ENCODE results near the gene KCNMB2. TPM values are rescaled to one million over a fixed set of nuclear protein-coding genes. Genes with fewer than 3 reads are reported as not detected.

KCNMB2 gene
- total RNA-seq, 2 donors from 2014 or later, result not detected

- Histone ChIP-seq H3K27me3 (ENCODE audit: control insufficient read depth, insufficient read depth, low read length, poor library complexity, severe bottlenecking) (no peaks in the 10 kb centered on the region), H3K27ac (ENCODE audit: low read depth, low read length) (no peak overlapping the region), H3K9me3 (ENCODE audit: control insufficient read depth, low read length) (no peaks in the 10 kb centered on the region), H3K4me3 (ENCODE audit: low read length) (no peak overlapping the region), H3K4me1 (ENCODE audit: control insufficient read depth, insufficient read depth, low read length) (peaks cover 7% of the 10 kb centered on the region), H3K36me3 (ENCODE audit: control insufficient read depth, insufficient read depth, low read length) (no peaks in the 10 kb centered on the region), H3K9ac (ENCODE audit: extremely low read depth, low read length, poor library complexity, severe bottlenecking) (no peak overlapping the region)
- Mint-ChIP-seq H3K36me3 (ENCODE audit: low read depth) (no peaks in the 10 kb centered on the region), H3K27me3 (ENCODE audit: insufficient read depth) (no peaks in the 10 kb centered on the region), H3K27ac (no peak overlapping the region), H3K4me3 (no peak overlapping the region), H3K4me1 (peaks cover 12% of the 10 kb centered on the region), H3K9me3 (no peaks in the 10 kb centered on the region)
- 83 to 92% methylated on average over 5 to 9 of the region's 9 CpGs for WGBS, 2 experiments (ENCODE audit: insufficient coverage in 1 of 2, insufficient read length in 1 of 2)
- no peak for TF ChIP-seq CTCF (conservative IDR thresholded peaks at IDR 0.05)
- DNase-seq, result no peak
Observed at GRCh38 chr3:178676942-178677790, 140.9 kb downstream of the KCNMB2 start.

- H3K36me3 ChIP-seq (ENCODE audit: control insufficient read depth, insufficient read depth, low read length), result no peaks in the 10 kb centered on the region
- peaks cover 2% of the 10 kb centered on the region for H3K9me3 Mint-ChIP-seq
- no peak overlapping the region for H3K27ac Mint-ChIP-seq
- H3K36me3 Mint-ChIP-seq (ENCODE audit: low read depth), result no peaks in the 10 kb centered on the region
- no peak for DNase-seq
- H3K4me1 Mint-ChIP-seq, result peaks cover 12% of the 10 kb centered on the region
- H3K27ac ChIP-seq (ENCODE audit: low read depth, low read length), result no peak overlapping the region
- no peak overlapping the region for H3K4me3 ChIP-seq (ENCODE audit: low read length)
- H3K4me1 ChIP-seq (ENCODE audit: control insufficient read depth, insufficient read depth, low read length), result peaks cover 7% of the 10 kb centered on the region
- H3K9ac ChIP-seq (ENCODE audit: extremely low read depth, low read length, poor library complexity, severe bottlenecking), result no peak overlapping the region
- no peak for TF ChIP-seq CTCF (conservative IDR thresholded peaks at IDR 0.05)
- 90 to 100% methylated on average over 2 of the region's 2 CpGs for WGBS, 2 experiments (ENCODE audit: insufficient coverage in 1 of 2, insufficient read length in 1 of 2)
- H3K27me3 Mint-ChIP-seq (ENCODE audit: insufficient read depth), result no peaks in the 10 kb centered on the region
- no peak overlapping the region for H3K4me3 Mint-ChIP-seq
- no peaks in the 10 kb centered on the region for H3K27me3 ChIP-seq (ENCODE audit: control insufficient read depth, insufficient read depth, low read length, poor library complexity, severe bottlenecking)
- no peaks in the 10 kb centered on the region for H3K9me3 ChIP-seq (ENCODE audit: control insufficient read depth, low read length)
Observed at GRCh38 chr3:178677961-178678360, 141.7 kb downstream of the KCNMB2 start.

- H3K36me3 Mint-ChIP-seq (ENCODE audit: low read depth), result no peaks in the 10 kb centered on the region
- DNase-seq, result no peak
- no peak for TF ChIP-seq CTCF (conservative IDR thresholded peaks at IDR 0.05)
Observed at GRCh38 chr3:178680037-178680436, 143.8 kb downstream of the KCNMB2 start.

More at GRCh38 chr3:178680037-178680436, 143.8 kb downstream of the KCNMB2 start:
- Mint-ChIP-seq H3K27ac (no peak overlapping the region), H3K4me1 (peaks cover 12% of the 10 kb centered on the region), H3K9me3 (peaks cover 4% of the 10 kb centered on the region), H3K4me3 (no peak overlapping the region), H3K27me3 (ENCODE audit: insufficient read depth) (no peaks in the 10 kb centered on the region)
- no peaks in the 10 kb centered on the region for H3K27me3 ChIP-seq (ENCODE audit: control insufficient read depth, insufficient read depth, low read length, poor library complexity, severe bottlenecking)
- H3K9me3 ChIP-seq (ENCODE audit: control insufficient read depth, low read length), result no peaks in the 10 kb centered on the region
- H3K36me3 ChIP-seq (ENCODE audit: control insufficient read depth, insufficient read depth, low read length), result no peaks in the 10 kb centered on the region
- WGBS, 2 experiments (ENCODE audit: insufficient coverage in 1 of 2, insufficient read length in 1 of 2), result 70 to 75% methylated on average over 2 to 3 of the region's 3 CpGs
- no peak overlapping the region for H3K27ac ChIP-seq (ENCODE audit: low read depth, low read length)
- no peak overlapping the region for H3K9ac ChIP-seq (ENCODE audit: extremely low read depth, low read length, poor library complexity, severe bottlenecking)
- no peak overlapping the region for H3K4me3 ChIP-seq (ENCODE audit: low read length)
- H3K4me1 ChIP-seq (ENCODE audit: control insufficient read depth, insufficient read depth, low read length), result peaks cover 7% of the 10 kb centered on the region
